ENCODE measurements around the gene CYSLTR1.
"Not testable (repeated sequence)": the region's sequence is repeated elsewhere in the genome, so short reads cannot be mapped to it uniquely, and the experiment has no call there.

CYSLTR1 gene

GRCh38 chrX:78316265-78316664 is 11.1 kb downstream of the CYSLTR1 start:
- no peak overlapping the region for H3K4me3 ChIP-seq (ENCODE audit: low read depth, low read length)
- TF ChIP-seq CTCF (IDR thresholded peaks at IDR 0.05; ENCODE audit: low read depth, low read length): no peak

GRCh38 chrX:78315745-78316144 is 11.7 kb downstream of the CYSLTR1 start:
- no peak overlapping the region for H3K4me3 ChIP-seq (ENCODE audit: low read depth, low read length)
- TF ChIP-seq CTCF (IDR thresholded peaks at IDR 0.05; ENCODE audit: low read depth, low read length): no peak

- no peak for TF ChIP-seq CTCF (IDR thresholded peaks at IDR 0.05; ENCODE audit: low read depth, low read length)
- no peak overlapping the region for H3K4me3 ChIP-seq (ENCODE audit: low read depth, low read length)
Measured at GRCh38 chrX:78314561-78314960, 12.8 kb downstream of the CYSLTR1 start.

- no peak overlapping the region for H3K4me3 ChIP-seq (ENCODE audit: low read depth, low read length)
- no peak for TF ChIP-seq CTCF (IDR thresholded peaks at IDR 0.05; ENCODE audit: low read depth, low read length)
Measured at GRCh38 chrX:78313526-78313925, 13.9 kb downstream of the CYSLTR1 start.

GRCh38 chrX:78307665-78308064 is 19.7 kb downstream of the CYSLTR1 start:
- no peak for TF ChIP-seq CTCF (IDR thresholded peaks at IDR 0.05; ENCODE audit: low read depth, low read length)

GRCh38 chrX:78303086-78303485 is 24.3 kb downstream of the CYSLTR1 start:
- H3K4me3 ChIP-seq (ENCODE audit: low read depth, low read length): no peak overlapping the region
- no peak for TF ChIP-seq CTCF (IDR thresholded peaks at IDR 0.05; ENCODE audit: low read depth, low read length)

More at GRCh38 chrX:78307665-78308064, 19.7 kb downstream of the CYSLTR1 start:
- no peak overlapping the region for H3K4me3 ChIP-seq (ENCODE audit: low read depth, low read length)

- not testable (repeated sequence) for H3K4me3 ChIP-seq (ENCODE audit: low read depth, low read length)
Measured at GRCh38 chrX:78300933-78301332, 26.5 kb downstream of the CYSLTR1 start.

- H3K4me3 ChIP-seq (ENCODE audit: low read depth, low read length): no peak overlapping the region
Measured at GRCh38 chrX:78283511-78283910, 43.9 kb downstream of the CYSLTR1 start.

More at GRCh38 chrX:78283511-78283910, 43.9 kb downstream of the CYSLTR1 start:
- no peak for TF ChIP-seq CTCF (IDR thresholded peaks at IDR 0.05; ENCODE audit: low read depth, low read length)
